Measurements from ENCODE around the gene HGF.
A peak's percentile ranks its signal among the peaks of the same experiment; 100 is the strongest.

The HGF gene

DNA sequence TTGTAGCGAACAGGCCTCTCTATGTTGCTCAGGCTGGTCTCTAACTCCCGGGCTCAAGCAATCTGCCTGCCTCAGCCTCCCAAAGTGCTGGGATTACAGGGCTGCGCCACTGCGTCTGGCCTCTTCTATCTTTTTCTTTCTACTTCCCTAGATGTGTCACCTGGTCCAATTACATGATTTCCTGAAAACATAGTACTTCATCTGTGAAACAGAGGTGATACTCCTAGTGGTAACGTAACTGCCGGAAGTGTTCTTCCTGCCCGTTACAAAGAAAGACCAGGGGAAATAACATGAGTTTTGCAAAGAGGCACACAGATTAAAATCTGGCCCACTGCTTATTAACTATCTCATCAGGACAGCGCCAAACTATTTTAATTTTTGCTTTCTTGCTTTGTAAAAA lies 18.4 kb upstream of the HGF start:
- Mint-ChIP-seq H3K27me3 (no peaks in the 10 kb centered on the region), H3K27ac (no peak overlapping the region), H3K4me1 (no peaks in the 10 kb centered on the region), H3K4me3 (no peak overlapping the region), H3K36me3 (ENCODE audit: low read depth) (no peaks in the 10 kb centered on the region), H3K9me3 (no peaks in the 10 kb centered on the region)
- ATAC-seq: no peak
- DNase-seq: no peak

DNA sequence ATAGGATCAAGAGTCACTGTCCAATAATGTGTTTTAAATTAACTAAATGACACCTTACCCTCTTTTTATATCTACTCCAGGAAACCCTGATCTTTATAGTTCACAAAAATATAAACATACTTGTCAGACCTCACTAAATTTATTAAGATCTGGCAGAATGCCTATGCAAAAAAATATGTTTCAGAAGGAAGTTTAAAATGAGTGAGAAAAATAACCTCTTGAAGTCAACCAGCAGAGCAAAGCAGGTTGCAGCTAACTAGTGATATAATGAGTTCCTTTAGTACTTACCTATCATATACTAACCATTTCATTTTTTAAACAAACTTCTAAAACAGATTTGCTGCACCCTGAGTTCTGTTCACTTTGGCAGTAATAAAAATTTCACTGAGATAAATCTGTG lies 14.0 kb upstream of the HGF start:
- H3K27me3 Mint-ChIP-seq: no peaks in the 10 kb centered on the region
- no peak overlapping the region for H3K27ac Mint-ChIP-seq
- H3K9me3 Mint-ChIP-seq: no peaks in the 10 kb centered on the region
- no peaks in the 10 kb centered on the region for H3K36me3 Mint-ChIP-seq (ENCODE audit: low read depth)
- DNase-seq (no peak), ATAC-seq (no peak)
- no peak overlapping the region for H3K4me3 Mint-ChIP-seq
- no peaks in the 10 kb centered on the region for H3K4me1 Mint-ChIP-seq

DNA sequence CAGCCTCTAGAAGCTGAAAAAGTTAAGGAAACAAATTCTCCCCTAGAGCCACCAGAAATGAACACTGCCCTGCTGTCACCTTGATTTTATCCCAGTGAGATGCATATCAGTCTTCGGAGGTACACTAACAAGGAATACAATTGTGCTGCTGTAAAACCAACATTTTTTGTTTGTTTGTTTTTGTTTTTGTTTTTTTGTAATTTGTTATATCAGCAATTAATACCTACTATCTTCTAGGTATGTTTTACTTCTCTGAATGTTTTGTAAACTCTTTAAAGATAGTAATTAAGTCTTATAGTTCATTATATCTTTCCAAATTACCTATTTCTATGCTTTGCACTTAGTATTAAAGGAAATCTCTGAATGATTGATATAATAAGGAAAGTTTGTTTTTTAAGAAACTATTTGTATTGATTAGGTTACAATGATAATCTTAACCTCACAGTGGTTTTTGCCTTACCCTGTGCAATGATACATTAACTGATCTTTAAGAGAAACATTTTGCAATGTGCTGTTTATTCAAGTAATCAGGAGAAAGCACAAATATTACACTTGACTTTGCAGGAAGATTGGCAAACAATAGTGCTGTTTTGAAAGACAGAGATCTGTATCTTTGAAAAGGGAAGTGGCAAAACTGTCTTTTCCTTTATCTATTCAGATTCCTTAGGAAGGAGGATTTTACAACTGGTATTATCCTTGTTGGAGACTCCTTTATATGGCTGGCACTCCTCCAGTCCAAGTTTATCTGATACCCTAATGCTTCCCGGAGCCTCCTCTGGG lies 11.3 kb upstream of the HGF start:
- Mint-ChIP-seq H3K27me3 (no peaks in the 10 kb centered on the region), H3K9me3 (no peaks in the 10 kb centered on the region)

DNA sequence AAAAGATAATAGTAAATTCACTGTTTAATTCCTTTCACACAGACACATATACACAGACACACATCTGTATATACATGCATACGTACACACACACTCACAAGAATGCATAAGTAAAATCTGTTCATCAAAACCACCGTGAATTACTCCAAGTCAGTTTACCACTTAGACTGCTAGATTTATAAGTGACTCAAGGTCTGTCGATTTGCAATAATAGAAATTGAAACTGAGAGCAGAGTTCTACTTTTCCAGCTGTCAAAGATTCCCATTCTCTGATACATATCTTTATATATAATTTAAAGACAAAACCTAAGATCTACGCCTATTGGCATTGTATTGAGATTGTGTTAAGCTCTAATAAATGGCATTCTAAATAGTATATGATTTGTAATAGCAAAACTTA lies 9.9 kb upstream of the HGF start:
- ATAC-seq: no peak
- Mint-ChIP-seq H3K9me3 (no peaks in the 10 kb centered on the region), H3K27ac (no peak overlapping the region), H3K4me1 (no peaks in the 10 kb centered on the region), H3K36me3 (ENCODE audit: low read depth) (no peaks in the 10 kb centered on the region), H3K4me3 (no peak overlapping the region), H3K27me3 (no peaks in the 10 kb centered on the region)
- no peak for DNase-seq

More for the DNA sequence above, 11.3 kb upstream of the HGF start:
- H3K36me3 Mint-ChIP-seq (ENCODE audit: low read depth): no peaks in the 10 kb centered on the region
- ATAC-seq (no peak), DNase-seq (no peak)
- H3K4me1 Mint-ChIP-seq: no peaks in the 10 kb centered on the region
- no peak overlapping the region for H3K4me3 Mint-ChIP-seq
- H3K27ac Mint-ChIP-seq: no peak overlapping the region

DNA sequence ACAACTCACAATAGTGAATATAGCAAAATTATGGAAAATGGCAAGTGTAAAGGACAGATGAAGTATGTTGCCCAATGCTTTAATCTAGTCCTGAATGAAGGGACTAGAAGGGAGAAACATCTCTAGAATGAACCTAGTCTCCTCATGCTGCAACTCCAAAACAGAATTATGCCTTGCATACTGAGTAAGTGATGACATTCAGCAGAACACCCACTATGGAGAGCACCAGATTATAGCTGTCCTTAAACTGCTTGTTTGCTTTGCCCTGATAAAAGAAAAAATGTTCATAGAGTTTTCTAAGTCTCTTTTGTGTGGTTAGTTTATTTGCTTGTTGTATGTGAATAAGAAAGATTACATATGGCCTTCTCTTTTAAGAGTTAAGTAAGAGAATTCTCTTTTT lies 7.8 kb upstream of the HGF start:
- no peak overlapping the region for H3K27ac Mint-ChIP-seq
- DNase-seq (no peak), ATAC-seq (no peak)
- no peaks in the 10 kb centered on the region for H3K27me3 Mint-ChIP-seq
- no peaks in the 10 kb centered on the region for H3K9me3 Mint-ChIP-seq
- no peak overlapping the region for H3K4me3 Mint-ChIP-seq
- H3K4me1 Mint-ChIP-seq: no peaks in the 10 kb centered on the region
- no peaks in the 10 kb centered on the region for H3K36me3 Mint-ChIP-seq (ENCODE audit: low read depth)

DNA sequence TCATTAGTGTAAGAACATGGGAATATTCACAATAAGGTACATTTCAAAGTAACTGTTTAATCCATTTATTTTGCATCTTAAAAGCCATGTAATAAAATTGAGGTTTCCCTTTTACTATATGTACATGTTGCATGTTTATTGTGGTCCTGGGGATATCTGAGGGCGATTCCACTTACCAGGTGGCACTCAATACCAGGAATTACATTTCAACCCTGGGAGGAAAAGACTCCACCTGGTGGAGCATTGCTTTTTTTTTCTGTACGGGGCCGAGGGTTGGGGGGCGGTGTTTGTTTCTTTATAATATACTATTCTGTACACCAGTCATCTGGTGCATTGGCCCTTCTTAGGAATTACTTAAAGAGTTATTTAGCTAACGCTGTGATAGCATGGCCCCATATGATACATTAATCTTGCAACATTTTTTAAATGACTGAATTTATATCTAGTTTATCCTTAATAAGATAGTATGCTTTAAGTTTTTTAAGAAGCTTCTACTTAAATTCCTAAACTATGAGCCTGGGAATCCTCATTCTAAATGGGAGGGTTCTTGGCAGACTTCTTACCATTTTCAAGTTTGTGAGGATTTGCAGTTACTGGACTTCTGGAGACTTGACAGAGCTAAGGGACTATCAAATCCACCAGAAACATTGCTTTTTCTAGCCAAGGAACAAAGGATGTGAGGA lies 7.2 kb upstream of the HGF start:
- ATAC-seq (no peak), DNase-seq (no peak)
- H3K4me3 Mint-ChIP-seq: no peak overlapping the region
- no peak overlapping the region for H3K27ac Mint-ChIP-seq
- H3K36me3 Mint-ChIP-seq (ENCODE audit: low read depth): no peaks in the 10 kb centered on the region
- no peaks in the 10 kb centered on the region for H3K9me3 Mint-ChIP-seq
- no peaks in the 10 kb centered on the region for H3K4me1 Mint-ChIP-seq
- H3K27me3 Mint-ChIP-seq: no peaks in the 10 kb centered on the region

DNA sequence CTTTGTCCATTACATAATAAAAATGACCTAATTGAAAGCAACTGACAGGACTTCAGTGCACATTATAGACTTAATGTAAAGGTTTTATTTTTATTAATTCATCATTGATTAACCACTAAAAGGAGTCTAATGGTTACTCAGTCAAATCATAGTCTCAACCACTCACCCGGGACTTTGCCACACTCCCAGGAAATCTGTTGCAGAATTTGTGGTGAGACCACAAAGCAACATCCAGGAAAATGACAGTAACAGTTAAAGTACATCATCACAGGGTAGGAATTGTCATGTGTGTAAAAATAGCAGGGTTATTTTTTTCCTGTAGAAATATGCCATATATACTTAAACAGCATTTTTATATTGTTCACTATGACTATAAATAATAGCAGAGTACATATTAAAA lies 6.3 kb upstream of the HGF start:
- Mint-ChIP-seq H3K9me3 (no peaks in the 10 kb centered on the region), H3K27me3 (no peaks in the 10 kb centered on the region), H3K27ac (no peak overlapping the region), H3K4me3 (no peak overlapping the region), H3K4me1 (no peaks in the 10 kb centered on the region), H3K36me3 (ENCODE audit: low read depth) (no peaks in the 10 kb centered on the region)
- DNase-seq (no peak), ATAC-seq (no peak)

DNA sequence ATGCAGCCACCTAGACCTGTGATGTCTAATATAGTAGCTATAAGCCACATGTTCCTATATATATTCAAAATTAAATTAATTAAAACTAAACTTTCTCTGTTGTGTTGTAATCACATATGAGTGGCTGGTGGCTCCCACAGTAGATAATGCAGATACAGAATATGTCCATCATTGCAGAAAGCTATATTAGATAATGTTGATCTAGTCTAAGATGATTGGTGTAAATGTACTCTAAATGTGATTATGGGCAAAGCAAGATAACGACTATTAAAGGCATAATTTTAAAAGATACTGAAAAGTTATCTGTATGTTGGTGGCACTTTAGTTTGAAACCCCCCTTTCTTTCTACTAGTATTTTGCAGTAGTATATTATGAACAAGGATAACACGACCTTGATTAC lies 5.7 kb upstream of the HGF start:
- ATAC-seq (no peak), DNase-seq (no peak)
- Mint-ChIP-seq H3K27me3 (no peaks in the 10 kb centered on the region), H3K4me1 (no peaks in the 10 kb centered on the region), H3K9me3 (no peaks in the 10 kb centered on the region), H3K36me3 (ENCODE audit: low read depth) (no peaks in the 10 kb centered on the region), H3K4me3 (no peak overlapping the region), H3K27ac (no peak overlapping the region)

DNA sequence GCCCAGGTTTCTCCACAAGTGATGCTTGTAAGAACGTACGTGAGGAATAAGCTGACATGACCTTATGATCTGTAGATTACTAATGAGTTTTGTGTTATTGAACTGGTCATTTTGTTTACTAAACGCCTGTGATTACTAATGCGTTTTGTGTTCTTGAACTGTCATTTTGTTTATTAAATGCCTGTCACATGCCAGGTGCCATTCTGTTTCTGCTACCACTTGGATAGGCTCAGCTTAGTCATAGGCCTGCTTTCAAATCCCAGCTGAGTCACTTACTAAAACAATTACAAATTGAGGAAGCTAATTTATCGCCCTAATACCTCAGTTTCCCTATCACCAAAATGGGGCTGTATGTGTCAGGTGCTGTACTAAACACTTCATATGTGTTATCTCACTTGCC lies 4.7 kb upstream of the HGF start:
- H3K4me1 Mint-ChIP-seq: no peaks in the 10 kb centered on the region
- H3K36me3 Mint-ChIP-seq (ENCODE audit: low read depth): no peaks in the 10 kb centered on the region
- no peak overlapping the region for H3K27ac Mint-ChIP-seq
- H3K27me3 Mint-ChIP-seq: no peaks in the 10 kb centered on the region
- no peak for DNase-seq
- no peak for ATAC-seq
- H3K9me3 Mint-ChIP-seq: no peaks in the 10 kb centered on the region
- no peak overlapping the region for H3K4me3 Mint-ChIP-seq

DNA sequence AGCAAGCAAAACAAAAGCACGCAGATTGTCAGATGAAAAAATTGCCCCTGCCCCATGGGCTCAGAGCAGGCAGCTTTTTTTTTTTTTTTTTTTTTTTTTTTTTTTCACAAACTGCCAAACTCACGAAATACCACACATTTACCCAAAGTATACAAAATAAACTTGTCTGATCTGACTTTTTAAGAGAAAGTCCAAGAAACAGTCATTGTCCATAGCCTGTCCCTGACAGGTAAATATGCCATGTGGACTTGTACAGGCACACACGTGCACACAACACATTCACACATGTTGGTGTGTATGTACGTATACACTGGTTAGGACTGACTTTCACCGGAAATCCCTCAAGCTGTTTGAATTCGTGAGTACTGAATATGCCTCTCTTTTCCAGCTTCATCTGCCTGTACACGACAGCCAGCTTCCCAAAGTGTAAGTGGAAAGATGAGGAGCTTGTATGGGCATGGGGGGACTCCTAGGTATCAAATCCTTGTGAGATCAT lies 929 bp upstream of the HGF start:
- no peaks in the 10 kb centered on the region for H3K4me1 Mint-ChIP-seq
- H3K4me3 Mint-ChIP-seq: no peak overlapping the region
- H3K27ac Mint-ChIP-seq: no peak overlapping the region
- no peaks in the 10 kb centered on the region for H3K36me3 Mint-ChIP-seq (ENCODE audit: low read depth)
- ATAC-seq (no peak), DNase-seq (no peak)
- no peaks in the 10 kb centered on the region for H3K9me3 Mint-ChIP-seq
- peaks cover 2% of the 10 kb centered on the region for H3K27me3 Mint-ChIP-seq

DNA sequence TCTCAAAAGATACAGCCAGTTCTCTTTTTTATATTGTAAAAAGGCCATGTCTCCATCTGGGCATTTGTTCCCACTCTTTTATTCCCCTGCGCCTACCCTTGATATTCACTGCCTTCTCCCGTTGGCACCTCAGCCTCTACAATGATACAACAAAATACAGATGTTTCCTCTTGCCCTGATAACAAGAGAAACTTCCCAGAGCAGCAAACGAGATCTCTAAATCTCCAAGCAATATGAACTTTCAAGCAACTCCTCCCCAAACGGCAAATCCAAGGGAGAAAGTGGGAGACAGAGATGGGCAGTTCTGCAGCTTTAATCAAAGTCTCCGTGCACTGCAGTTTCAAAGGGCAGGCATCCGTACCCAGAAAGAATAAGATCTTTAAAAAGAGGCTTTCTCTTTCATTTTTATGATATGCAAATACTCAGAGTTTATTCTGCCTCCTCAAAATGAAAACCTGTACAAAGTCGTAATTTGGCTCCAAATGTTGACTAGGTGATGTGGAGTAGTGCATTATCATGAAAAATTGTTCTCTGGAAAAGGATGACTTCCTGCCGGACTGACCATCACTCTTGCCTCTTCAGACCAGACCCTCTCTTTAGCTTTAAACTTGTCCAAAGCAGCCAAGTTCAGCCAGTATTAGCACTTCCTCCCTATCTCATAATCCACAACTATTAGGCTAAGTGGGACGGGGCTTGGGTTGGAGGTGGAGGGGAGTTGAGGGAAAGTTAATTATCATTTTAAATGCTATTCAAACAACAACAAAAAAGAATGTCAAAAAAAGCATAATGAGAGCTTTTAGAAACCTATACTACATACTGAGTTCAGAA lies 682 bp downstream of the HGF start:
- H3K4me1 Mint-ChIP-seq: no peaks in the 10 kb centered on the region
- H3K36me3 Mint-ChIP-seq (ENCODE audit: low read depth): no peaks in the 10 kb centered on the region
- no peaks in the 10 kb centered on the region for H3K9me3 Mint-ChIP-seq
- no peak for DNase-seq
- no peak for ATAC-seq
- no peak overlapping the region for H3K27ac Mint-ChIP-seq
- H3K27me3 Mint-ChIP-seq: peaks cover 2% of the 10 kb centered on the region
- peak overlapping the region; percentile 48 for H3K4me3 Mint-ChIP-seq

DNA sequence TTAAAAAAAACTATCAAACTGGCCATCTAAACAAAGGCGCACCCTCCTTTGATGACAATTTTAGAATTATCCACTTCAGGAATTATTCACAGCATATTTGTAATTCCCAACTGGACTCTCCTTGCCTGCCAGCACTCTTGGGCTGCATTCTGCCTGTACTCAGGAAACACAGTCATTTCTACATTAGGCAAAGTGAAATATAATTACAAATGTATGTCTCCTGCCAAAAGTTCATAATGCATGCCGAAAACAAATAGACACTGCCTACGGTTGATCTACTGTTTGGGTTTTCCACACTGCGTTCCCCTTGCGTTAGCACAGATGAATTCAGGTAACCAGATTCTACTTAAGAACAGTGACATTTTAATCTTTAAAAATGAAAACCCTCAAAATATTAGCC lies 1.9 kb downstream of the HGF start:
- no peaks in the 10 kb centered on the region for H3K4me1 Mint-ChIP-seq
- H3K27ac Mint-ChIP-seq: no peak overlapping the region
- no peak overlapping the region for H3K4me3 Mint-ChIP-seq
- ATAC-seq: no peak
- no peaks in the 10 kb centered on the region for H3K9me3 Mint-ChIP-seq
- no peak for DNase-seq
- no peaks in the 10 kb centered on the region for H3K36me3 Mint-ChIP-seq (ENCODE audit: low read depth)
- peaks cover 2% of the 10 kb centered on the region for H3K27me3 Mint-ChIP-seq

DNA sequence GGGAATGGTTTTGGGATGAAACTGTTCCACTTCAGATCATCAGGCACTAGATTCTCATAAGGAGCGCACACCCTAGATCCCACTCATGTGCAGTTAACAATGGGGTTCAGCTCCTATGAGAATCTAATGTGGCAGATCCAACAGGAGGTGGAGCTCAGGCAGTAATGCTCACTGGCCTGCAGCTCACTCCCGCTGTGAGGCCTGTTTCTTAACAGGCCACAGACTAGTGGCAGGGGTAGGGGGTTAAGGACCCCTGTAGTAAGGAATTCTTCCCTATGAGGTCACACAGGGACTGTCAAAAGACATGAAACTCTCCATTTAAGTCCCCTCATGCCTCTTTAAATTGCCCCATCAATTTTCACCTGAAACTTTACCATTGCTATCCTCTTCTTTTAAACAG lies 8.0 kb downstream of the HGF start:
- Mint-ChIP-seq H3K27ac (no peak overlapping the region), H3K4me3 (no peak overlapping the region), H3K36me3 (ENCODE audit: low read depth) (no peaks in the 10 kb centered on the region), H3K9me3 (peaks cover 3% of the 10 kb centered on the region), H3K4me1 (no peaks in the 10 kb centered on the region), H3K27me3 (no peaks in the 10 kb centered on the region)
- no peak for DNase-seq
- ATAC-seq: no peak

DNA sequence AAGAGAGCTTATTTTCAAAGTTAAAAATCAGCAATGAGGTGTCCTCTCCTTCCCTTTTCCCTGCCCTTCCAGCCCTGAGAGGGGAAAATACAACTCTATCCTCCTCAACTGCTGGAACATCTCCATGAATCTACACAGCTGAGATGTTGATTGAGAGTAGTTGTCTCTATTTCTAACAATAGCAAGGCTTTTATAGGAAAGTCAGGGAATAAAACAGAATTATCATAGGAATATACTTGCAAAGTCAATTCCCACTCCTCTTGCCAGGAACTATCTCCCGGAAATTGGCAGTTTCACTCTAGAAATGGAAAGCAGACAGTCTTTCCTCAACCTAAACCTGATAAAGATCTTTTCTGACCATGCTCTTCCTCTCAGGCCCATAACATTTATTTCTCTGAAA lies 8.8 kb downstream of the HGF start:
- Mint-ChIP-seq H3K4me3 (no peak overlapping the region), H3K36me3 (ENCODE audit: low read depth) (no peaks in the 10 kb centered on the region), H3K27ac (no peak overlapping the region), H3K27me3 (no peaks in the 10 kb centered on the region), H3K4me1 (no peaks in the 10 kb centered on the region), H3K9me3 (peaks cover 3% of the 10 kb centered on the region)
- DNase-seq: no peak
- ATAC-seq: no peak
